ENCODE data around the gene DENND4B.

DNA sequence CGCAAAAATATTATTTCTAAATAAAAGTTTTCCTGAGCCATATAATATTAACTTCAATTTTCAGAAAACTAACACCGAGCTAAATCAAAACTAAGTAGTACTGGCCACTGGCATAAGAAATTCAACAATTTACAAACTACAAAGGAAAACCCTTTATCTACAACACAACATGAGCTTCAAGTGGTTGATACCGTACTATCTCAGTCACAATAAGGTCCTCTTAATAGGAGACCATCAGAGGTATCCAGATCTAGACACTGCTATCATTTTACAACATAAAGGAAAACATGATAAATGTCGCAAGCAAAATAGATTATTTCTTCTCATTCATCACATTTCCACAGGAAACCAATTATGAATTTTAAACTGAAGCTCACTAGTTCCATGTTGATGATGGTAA, 63.3 kb downstream of the DENND4B start:
- TF ChIP-seq NFIC (IDR thresholded peaks at IDR 0.05; ENCODE audit: low read depth, low read length) (no peak), EP300 (IDR thresholded peaks at IDR 0.05; ENCODE audit: borderline replicate concordance in 1 of 2, control insufficient read depth in 1 of 2, low read depth in 2 of 2, low read length in 2 of 2) (no peak), CTCF (IDR thresholded peaks at IDR 0.05 in 2 of 3, conservative IDR thresholded peaks at IDR 0.05 in 1 of 3; ENCODE audit: control insufficient read depth in 2 of 3, extremely low read depth in 1 of 3, insufficient read depth in 1 of 3, low read depth in 3 of 3, low read length in 3 of 3) (no peak), POLR2AphosphoS5 (IDR thresholded peaks at IDR 0.05; ENCODE audit: low read length) (no peak)

All from GM12878 (cell line).